ENCODE measurements around the gene CFAP20DC.
A peak's percentile ranks its signal among the peaks of the same experiment; 100 is the strongest.
"Not testable (repeated sequence)": the region's sequence is repeated elsewhere in the genome, so short reads cannot be mapped to it uniquely, and the experiment has no call there.

Gene CFAP20DC

GRCh38 chr3:59016930-59017616 is 32.8 kb downstream of the CFAP20DC start:
- DNase-seq, result no peak

- no peak for DNase-seq
These were observed 36.2 kb downstream of the CFAP20DC start for GRCh38 chr3:59013611-59014010.

GRCh38 chr3:59006634-59007517 is 42.9 kb downstream of the CFAP20DC start:
- DNase-seq, result peak; percentile 10

- no peak for DNase-seq
These were observed 48.1 kb downstream of the CFAP20DC start for GRCh38 chr3:59001675-59002074.

- DNase-seq, result peak; percentile 19
These were observed 50.1 kb downstream of the CFAP20DC start for GRCh38 chr3:58999774-59000160.

- DNase-seq, result no peak
These were observed 50.6 kb downstream of the CFAP20DC start for GRCh38 chr3:58999134-58999773.

GRCh38 chr3:58998476-58999117 is 51.2 kb downstream of the CFAP20DC start:
- no peak for DNase-seq

GRCh38 chr3:58996730-58997129 is 53.1 kb downstream of the CFAP20DC start:
- DNase-seq, result no peak

GRCh38 chr3:58994746-58995330 is 55.0 kb downstream of the CFAP20DC start:
- DNase-seq, result peak; percentile 12

GRCh38 chr3:58993547-58993946 is 56.3 kb downstream of the CFAP20DC start:
- no peak for DNase-seq

GRCh38 chr3:58991623-58992022 is 58.2 kb downstream of the CFAP20DC start:
- DNase-seq, result no peak

GRCh38 chr3:58991026-58991425 is 58.8 kb downstream of the CFAP20DC start:
- DNase-seq, result no peak

GRCh38 chr3:58989955-58990354 is 59.9 kb downstream of the CFAP20DC start:
- no peak for DNase-seq

GRCh38 chr3:58989163-58989562 is 60.7 kb downstream of the CFAP20DC start:
- DNase-seq, result no peak

GRCh38 chr3:58988041-58988440 is 61.8 kb downstream of the CFAP20DC start:
- DNase-seq, result no peak

- DNase-seq, result no peak
These were observed 63.2 kb downstream of the CFAP20DC start for GRCh38 chr3:58986654-58987053.

- no peak for DNase-seq
These were observed 70.0 kb downstream of the CFAP20DC start for GRCh38 chr3:58979840-58980239.

- no peak for DNase-seq
These were observed 76.0 kb downstream of the CFAP20DC start for GRCh38 chr3:58973796-58974195.

- DNase-seq, result not testable (repeated sequence)
These were observed 82.0 kb downstream of the CFAP20DC start for GRCh38 chr3:58967866-58968265.

- DNase-seq, result no peak
These were observed 84.0 kb downstream of the CFAP20DC start for GRCh38 chr3:58965865-58966264.

GRCh38 chr3:58963928-58964503 is 85.8 kb downstream of the CFAP20DC start:
- DNase-seq, result no peak

GRCh38 chr3:58962816-58963215 is 87.0 kb downstream of the CFAP20DC start:
- no peak for DNase-seq
